Measurements from ENCODE around the gene RTKN. TPM values are rescaled to one million over a fixed set of nuclear protein-coding genes. Genes with fewer than 3 reads are reported as not detected.
A peak's percentile ranks its signal among the peaks of the same experiment; 100 is the strongest.

RTKN gene
- total and polyA plus RNA-seq, 2 of the 13 experiments (the other 11 are each of a cell fraction or from before 2014, with no cell fraction given), result 159 to 166 TPM

GRCh38 chr2:74421221-74421870 is 20.4 kb downstream of the RTKN start, which contains the start of the genes C2orf81 and WDR54 (continued):
- TF ChIP-seq LBX2 (CRISPR knock-in tag; IDR thresholded peaks at IDR 0.05; ENCODE audit: borderline replicate concordance), result no peak
- no peak for TF ChIP-seq ZKSCAN1 (IDR thresholded peaks at IDR 0.05; ENCODE audit: low read length)
- peak; percentile 19; the same call in 1 of the 2 replicates for TF ChIP-seq ZNF292 (CRISPR knock-in tag; IDR thresholded peaks at IDR 0.05; ENCODE audit: borderline replicate concordance, low read depth)
- no peak for TF ChIP-seq ZSCAN30 (CRISPR knock-in tag; IDR thresholded peaks at IDR 0.05)
- no peak for TF ChIP-seq ZNF644 (CRISPR knock-in tag; IDR thresholded peaks at IDR 0.05; ENCODE audit: low read depth)
- no peak for TF ChIP-seq HOMEZ (CRISPR knock-in tag; IDR thresholded peaks at IDR 0.05; ENCODE audit: low read depth)
- TF ChIP-seq NONO (IDR thresholded peaks at IDR 0.05), result no peak
- peak; percentile 59 for TF ChIP-seq NONO (CRISPR knock-in tag; conservative IDR thresholded peaks at IDR 0.05)
- TF ChIP-seq ZNF687 (CRISPR knock-in tag; IDR thresholded peaks at IDR 0.05), result peak; percentile 97
- TF ChIP-seq, protein P1, sequence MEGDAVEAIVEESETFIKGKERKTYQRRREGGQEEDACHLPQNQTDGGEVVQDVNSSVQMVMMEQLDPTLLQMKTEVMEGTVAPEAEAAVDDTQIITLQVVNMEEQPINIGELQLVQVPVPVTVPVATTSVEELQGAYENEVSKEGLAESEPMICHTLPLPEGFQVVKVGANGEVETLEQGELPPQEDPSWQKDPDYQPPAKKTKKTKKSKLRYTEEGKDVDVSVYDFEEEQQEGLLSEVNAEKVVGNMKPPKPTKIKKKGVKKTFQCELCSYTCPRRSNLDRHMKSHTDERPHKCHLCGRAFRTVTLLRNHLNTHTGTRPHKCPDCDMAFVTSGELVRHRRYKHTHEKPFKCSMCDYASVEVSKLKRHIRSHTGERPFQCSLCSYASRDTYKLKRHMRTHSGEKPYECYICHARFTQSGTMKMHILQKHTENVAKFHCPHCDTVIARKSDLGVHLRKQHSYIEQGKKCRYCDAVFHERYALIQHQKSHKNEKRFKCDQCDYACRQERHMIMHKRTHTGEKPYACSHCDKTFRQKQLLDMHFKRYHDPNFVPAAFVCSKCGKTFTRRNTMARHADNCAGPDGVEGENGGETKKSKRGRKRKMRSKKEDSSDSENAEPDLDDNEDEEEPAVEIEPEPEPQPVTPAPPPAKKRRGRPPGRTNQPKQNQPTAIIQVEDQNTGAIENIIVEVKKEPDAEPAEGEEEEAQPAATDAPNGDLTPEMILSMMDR (CRISPR knock-in tag; IDR thresholded peaks at IDR 0.05), result peak; percentile 14; the same call in 1 of the 2 replicates
- TF ChIP-seq HNRNPUL1 (IDR thresholded peaks at IDR 0.05; ENCODE audit: low read depth, low read length), result no peak
- peak; percentile 82 for TF ChIP-seq ETV5 (CRISPR knock-in tag; IDR thresholded peaks at IDR 0.05; ENCODE audit: borderline replicate concordance)
- no peak for TF ChIP-seq GTF2F1 (IDR thresholded peaks at IDR 0.05; ENCODE audit: low read length)
- TF ChIP-seq ONECUT2 (CRISPR knock-in tag; IDR thresholded peaks at IDR 0.05), result no peak
- TF ChIP-seq ARID5B (CRISPR knock-in tag; IDR thresholded peaks at IDR 0.05), result peak; percentile 9; the same call in 1 of the 2 replicates
- no peak for TF ChIP-seq ZNF761 (CRISPR knock-in tag; conservative IDR thresholded peaks at IDR 0.05)
- peak; percentile 39 for TF ChIP-seq ASH2L (IDR thresholded peaks at IDR 0.05; ENCODE audit: insufficient read length, low read depth, low read length)
- no peak for TF ChIP-seq SSRP1 (CRISPR knock-in tag; IDR thresholded peaks at IDR 0.05)
